Activated B cell treated with CpG ODN at 0.5 μM for 24 hours (primary cell): Measurements from ENCODE around the gene ADAM22. TPM values are rescaled to one million over a fixed set of nuclear protein-coding genes. Genes with fewer than 3 reads are reported as not detected.

ENCODE experiments used
- ATAC-seq: fragments of 200-7000 bp; cut with Tn5 transposase; one replicate; pipeline ENCODE4 v1.10.0; 2021; ENCODE audit warnings: low read depth, mild to moderate bottlenecking, moderate library complexity
- CTCF ChIA-PET: fragments of 350-600 bp; sonication (Branson Sonifier 250); formaldehyde crosslinking; loops from one replicate; lab custom pipeline; 2021; ENCODE audit warnings: antibody characterized with exemption; lab: Charles Lee
- POLR2A ChIA-PET: fragments of 350-600 bp; sonication (Branson Sonifier 250); formaldehyde crosslinking; loops from one replicate; lab custom pipeline; 2021; ENCODE audit warnings: antibody characterized with exemption; lab: Charles Lee
- DNase-seq: peaks from one replicate; pipeline ENCODE4 v3.0.0; 2022
- H3K27ac Mint-ChIP-seq: one replicate; pipeline ENCODE4 v1.8.0; 2020; ENCODE audit warnings: mixed read lengths
- H3K27me3 Mint-ChIP-seq: one replicate; pipeline ENCODE4 v1.8.0; 2021; ENCODE audit warnings: mixed read lengths
- H3K36me3 Mint-ChIP-seq: one replicate; pipeline ENCODE4 v1.8.0; 2021; ENCODE audit warnings: low read depth, mixed read lengths
- H3K4me1 Mint-ChIP-seq: one replicate; pipeline ENCODE4 v1.8.0; 2021; ENCODE audit warnings: mixed read lengths
- H3K4me3 Mint-ChIP-seq: one replicate; pipeline ENCODE4 v1.8.0; 2020; ENCODE audit warnings: mild to moderate bottlenecking, mixed read lengths
- H3K9me3 Mint-ChIP-seq: one replicate; pipeline ENCODE4 v1.8.0; 2020; ENCODE audit warnings: mixed read lengths
- intact Hi-C: fragments of 100-400 bp; cut with micrococcal nuclease; formaldehyde crosslinking; loops from one replicate; pipeline ENCODE4 v1.15.1; 2024
- total RNA-seq: library from RNA; stranded (reverse); gene quantifications from 2 replicates; pipeline ENCODE4 v1.2.3, GENCODE V29; 2022
- TF ChIP-seq, protein P1 (sequence below): fragments of 200-600 bp; IDR thresholded peaks from one replicate; pipeline ENCODE4 v1.8.0; 2022; ENCODE audit warnings: antibody characterized with exemption, mild to moderate bottlenecking

ADAM22 gene
- total RNA-seq, 1 donor from 2014 or later, result 0.71 TPM

DNA sequence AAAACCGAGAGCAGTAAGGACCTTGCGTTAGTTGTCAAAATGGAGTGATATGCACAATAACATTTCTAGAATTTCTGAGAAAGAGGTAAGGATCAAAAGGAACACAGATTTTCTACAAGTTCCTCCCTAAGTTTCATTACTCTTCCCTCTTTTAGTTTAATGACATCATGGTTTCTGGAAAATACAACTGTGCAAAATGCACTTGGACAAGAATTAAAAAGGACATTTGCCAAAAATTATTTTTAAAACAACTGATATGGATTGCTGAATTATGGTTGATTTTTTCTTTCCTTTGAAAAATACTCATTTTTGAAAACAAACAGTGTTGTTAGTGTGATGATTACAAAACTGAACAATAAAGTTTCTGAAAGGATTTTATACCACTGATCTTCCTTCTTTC is 233.7 kb downstream of the ADAM22 start:
- Mint-ChIP-seq H3K4me3 (no peak overlapping the region), H3K9me3 (no peaks in the 10 kb centered on the region), H3K27me3 (no peaks in the 10 kb centered on the region), H3K27ac (no peak overlapping the region), H3K36me3 (no peaks in the 10 kb centered on the region), H3K4me1 (no peaks in the 10 kb centered on the region)
- no peak for DNase-seq
- CTCF ChIA-PET, result interaction anchor here (0.9 kb wide), 1 partner anchor 14 kb away, joined by 3 read pairs; no protein-coding TSS in a partner anchor
- POLR2A ChIA-PET, result no interaction called here
- intact Hi-C loops, result loop anchor here (2.0 kb wide), 1 partner anchor 855 kb away; no protein-coding TSS in a partner anchor
- TF ChIP-seq, protein P1, sequence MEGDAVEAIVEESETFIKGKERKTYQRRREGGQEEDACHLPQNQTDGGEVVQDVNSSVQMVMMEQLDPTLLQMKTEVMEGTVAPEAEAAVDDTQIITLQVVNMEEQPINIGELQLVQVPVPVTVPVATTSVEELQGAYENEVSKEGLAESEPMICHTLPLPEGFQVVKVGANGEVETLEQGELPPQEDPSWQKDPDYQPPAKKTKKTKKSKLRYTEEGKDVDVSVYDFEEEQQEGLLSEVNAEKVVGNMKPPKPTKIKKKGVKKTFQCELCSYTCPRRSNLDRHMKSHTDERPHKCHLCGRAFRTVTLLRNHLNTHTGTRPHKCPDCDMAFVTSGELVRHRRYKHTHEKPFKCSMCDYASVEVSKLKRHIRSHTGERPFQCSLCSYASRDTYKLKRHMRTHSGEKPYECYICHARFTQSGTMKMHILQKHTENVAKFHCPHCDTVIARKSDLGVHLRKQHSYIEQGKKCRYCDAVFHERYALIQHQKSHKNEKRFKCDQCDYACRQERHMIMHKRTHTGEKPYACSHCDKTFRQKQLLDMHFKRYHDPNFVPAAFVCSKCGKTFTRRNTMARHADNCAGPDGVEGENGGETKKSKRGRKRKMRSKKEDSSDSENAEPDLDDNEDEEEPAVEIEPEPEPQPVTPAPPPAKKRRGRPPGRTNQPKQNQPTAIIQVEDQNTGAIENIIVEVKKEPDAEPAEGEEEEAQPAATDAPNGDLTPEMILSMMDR, result no peak
- ATAC-seq, result no peak

DNA sequence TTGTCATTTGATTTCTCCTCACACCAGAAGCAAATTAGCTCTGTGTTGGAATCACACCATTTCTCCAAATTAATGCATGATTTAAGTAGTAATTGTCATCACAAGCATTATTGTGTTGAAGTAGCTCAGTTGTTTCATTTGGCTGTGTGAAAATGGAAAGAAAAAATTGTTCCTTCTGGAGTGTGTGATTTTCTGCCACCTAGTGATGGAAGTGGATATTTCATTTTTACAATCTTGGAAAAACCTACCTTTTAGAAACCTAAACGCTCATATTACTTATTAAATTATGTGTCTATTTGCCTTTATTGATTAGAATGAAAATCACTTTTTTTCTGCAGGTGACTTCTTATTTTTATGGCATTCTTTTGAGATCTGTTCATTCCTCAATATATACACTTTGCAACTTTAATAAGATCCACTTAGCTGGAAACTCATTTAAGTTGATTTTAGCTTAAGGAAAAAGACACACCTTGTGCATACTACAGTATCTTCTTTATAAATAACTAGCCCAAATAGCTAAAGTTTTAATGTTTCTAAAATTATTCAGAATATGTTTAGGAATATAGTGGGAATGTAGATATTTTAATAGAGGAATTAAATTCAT is 235.8 kb downstream of the ADAM22 start:
- no peaks in the 10 kb centered on the region for H3K36me3 Mint-ChIP-seq
- DNase-seq (no peak), ATAC-seq (no peak)
- ChIA-PET CTCF (interaction anchor here (0.9 to 1.3 kb wide), 2 partner anchors 15 to 664 kb away, joined by 3 to 5 read pairs; no protein-coding TSS in a partner anchor), POLR2A (no interaction called here)
- TF ChIP-seq, protein P1, result peak; percentile 17
- H3K27me3 Mint-ChIP-seq, result no peaks in the 10 kb centered on the region
- no peaks in the 10 kb centered on the region for H3K9me3 Mint-ChIP-seq
- no peak overlapping the region for H3K4me3 Mint-ChIP-seq
- intact Hi-C loops, result loop anchor here (1.0 to 2.0 kb wide), 3 partner anchors 372 to 857 kb away; no protein-coding TSS in a partner anchor
- no peak overlapping the region for H3K27ac Mint-ChIP-seq
- H3K4me1 Mint-ChIP-seq, result no peaks in the 10 kb centered on the region

DNA sequence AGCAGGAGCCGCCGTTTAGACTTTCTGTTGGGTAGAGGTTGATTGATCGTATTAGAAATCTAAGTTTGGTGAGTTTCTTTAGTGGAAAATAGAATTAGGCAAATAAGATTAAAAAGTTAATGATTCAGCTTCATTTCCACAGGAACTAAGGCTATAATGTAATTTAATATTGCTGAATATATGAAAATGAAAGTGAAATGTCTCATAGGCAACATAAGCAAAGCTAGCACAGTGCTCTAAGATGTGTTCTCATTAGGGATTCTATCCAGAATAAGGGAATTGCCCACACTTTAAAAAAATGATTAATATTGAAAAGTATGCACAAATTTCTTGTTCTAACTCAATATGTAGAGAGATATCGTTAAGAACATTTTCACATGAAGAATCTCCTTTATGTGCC is 238.8 kb downstream of the ADAM22 start:
- Mint-ChIP-seq H3K36me3 (no peaks in the 10 kb centered on the region), H3K9me3 (no peaks in the 10 kb centered on the region), H3K4me3 (no peak overlapping the region), H3K27me3 (no peaks in the 10 kb centered on the region), H3K27ac (no peak overlapping the region), H3K4me1 (no peaks in the 10 kb centered on the region)
- DNase-seq (no peak), ATAC-seq (no peak)
- ChIA-PET POLR2A (no interaction called here), CTCF (no interaction called here)
- intact Hi-C loops, result no loop called here
- TF ChIP-seq, protein P1, result no peak

DNA sequence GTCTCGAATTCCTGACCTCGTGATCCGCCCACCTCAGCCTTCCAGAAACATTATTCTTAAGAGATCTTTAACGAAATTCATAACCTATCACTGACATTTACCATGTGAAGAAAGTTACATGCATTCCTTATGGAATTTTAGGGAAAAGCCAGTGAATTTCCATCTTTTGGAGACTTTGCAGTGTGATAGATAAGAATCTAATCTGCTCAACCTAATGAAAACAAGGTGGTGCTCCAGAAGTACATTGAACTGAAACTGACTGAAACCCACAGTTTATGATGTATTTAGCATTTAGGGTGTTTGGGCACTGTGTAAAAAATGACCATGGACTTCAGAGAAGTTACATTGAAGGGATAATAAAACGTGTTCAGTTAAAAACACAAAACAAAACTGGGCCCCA is 242.1 kb downstream of the ADAM22 start:
- H3K27me3 Mint-ChIP-seq, result no peaks in the 10 kb centered on the region
- no peak overlapping the region for H3K27ac Mint-ChIP-seq
- H3K4me1 Mint-ChIP-seq, result no peaks in the 10 kb centered on the region
- no peak overlapping the region for H3K4me3 Mint-ChIP-seq
- no peak for ATAC-seq
- no peaks in the 10 kb centered on the region for H3K36me3 Mint-ChIP-seq
- ChIA-PET POLR2A (no interaction called here), CTCF (no interaction called here)
- no peaks in the 10 kb centered on the region for H3K9me3 Mint-ChIP-seq
- intact Hi-C loops, result no loop called here
- TF ChIP-seq, protein P1, result no peak
- no peak for DNase-seq

DNA sequence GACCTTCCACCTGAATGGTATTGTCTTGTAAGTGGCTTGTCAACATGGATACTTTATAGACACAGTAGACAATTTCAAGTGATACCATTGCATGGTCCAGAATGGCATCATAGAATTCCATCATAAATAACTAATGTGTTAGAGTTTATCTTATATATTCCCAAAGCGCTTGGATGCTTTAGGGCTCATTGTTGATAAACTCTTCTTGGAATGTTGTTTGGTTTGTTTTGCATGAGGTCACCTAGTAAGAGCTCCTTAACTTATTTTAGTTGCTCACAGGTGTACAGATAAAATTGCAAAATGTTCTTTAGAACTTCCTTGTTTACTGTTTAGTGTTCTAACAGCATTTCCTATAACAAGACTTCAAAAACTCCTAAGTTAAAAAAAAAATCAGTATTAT is 249.0 kb downstream of the ADAM22 start:
- DNase-seq (no peak), ATAC-seq (no peak)
- Mint-ChIP-seq H3K27ac (no peak overlapping the region), H3K4me1 (no peaks in the 10 kb centered on the region), H3K9me3 (no peaks in the 10 kb centered on the region), H3K27me3 (peaks cover 1% of the 10 kb centered on the region), H3K36me3 (no peaks in the 10 kb centered on the region), H3K4me3 (no peak overlapping the region)
- TF ChIP-seq, protein P1, result no peak
- ChIA-PET POLR2A (no interaction called here), CTCF (no interaction called here)
- intact Hi-C loops, result no loop called here
